ENCODE results near the gene IL5RA.

Gene IL5RA

DNA sequence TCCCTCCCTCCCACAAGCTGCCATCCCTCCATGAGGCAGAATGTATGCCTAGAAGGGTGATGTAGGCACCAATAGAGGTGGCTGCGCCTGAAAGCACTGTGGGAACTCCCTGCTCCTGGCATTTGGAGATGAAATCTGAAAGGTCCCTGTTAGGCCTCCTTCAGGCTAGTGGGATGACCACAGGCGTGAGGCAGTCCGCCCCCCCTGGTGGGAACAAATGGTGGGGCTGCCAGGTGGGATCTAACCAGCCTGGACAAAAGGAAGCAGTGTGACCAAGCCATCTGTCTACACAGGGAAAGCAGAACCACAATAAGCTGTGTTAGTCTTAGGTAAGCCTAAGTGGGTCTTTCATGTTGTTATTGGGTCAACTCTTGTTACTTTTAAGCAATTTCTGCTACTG is 25.3 kb downstream of the IL5RA start:
- TF ChIP-seq SIN3A (IDR thresholded peaks at IDR 0.05; ENCODE audit: borderline replicate concordance, insufficient read depth, low read length) (no peak), POLR2AphosphoS5 (IDR thresholded peaks at IDR 0.05; ENCODE audit: low read depth, low read length) (no peak), FOXP2 (optimal IDR thresholded peaks at IDR 0.05; ENCODE audit: borderline replicate concordance, extremely low read depth, extremely low read length, insufficient read depth) (no peak), TAF1 (IDR thresholded peaks at IDR 0.05; ENCODE audit: borderline replicate concordance, insufficient read depth, low read length) (no peak)
- TF ChIP-seq, protein P1, sequence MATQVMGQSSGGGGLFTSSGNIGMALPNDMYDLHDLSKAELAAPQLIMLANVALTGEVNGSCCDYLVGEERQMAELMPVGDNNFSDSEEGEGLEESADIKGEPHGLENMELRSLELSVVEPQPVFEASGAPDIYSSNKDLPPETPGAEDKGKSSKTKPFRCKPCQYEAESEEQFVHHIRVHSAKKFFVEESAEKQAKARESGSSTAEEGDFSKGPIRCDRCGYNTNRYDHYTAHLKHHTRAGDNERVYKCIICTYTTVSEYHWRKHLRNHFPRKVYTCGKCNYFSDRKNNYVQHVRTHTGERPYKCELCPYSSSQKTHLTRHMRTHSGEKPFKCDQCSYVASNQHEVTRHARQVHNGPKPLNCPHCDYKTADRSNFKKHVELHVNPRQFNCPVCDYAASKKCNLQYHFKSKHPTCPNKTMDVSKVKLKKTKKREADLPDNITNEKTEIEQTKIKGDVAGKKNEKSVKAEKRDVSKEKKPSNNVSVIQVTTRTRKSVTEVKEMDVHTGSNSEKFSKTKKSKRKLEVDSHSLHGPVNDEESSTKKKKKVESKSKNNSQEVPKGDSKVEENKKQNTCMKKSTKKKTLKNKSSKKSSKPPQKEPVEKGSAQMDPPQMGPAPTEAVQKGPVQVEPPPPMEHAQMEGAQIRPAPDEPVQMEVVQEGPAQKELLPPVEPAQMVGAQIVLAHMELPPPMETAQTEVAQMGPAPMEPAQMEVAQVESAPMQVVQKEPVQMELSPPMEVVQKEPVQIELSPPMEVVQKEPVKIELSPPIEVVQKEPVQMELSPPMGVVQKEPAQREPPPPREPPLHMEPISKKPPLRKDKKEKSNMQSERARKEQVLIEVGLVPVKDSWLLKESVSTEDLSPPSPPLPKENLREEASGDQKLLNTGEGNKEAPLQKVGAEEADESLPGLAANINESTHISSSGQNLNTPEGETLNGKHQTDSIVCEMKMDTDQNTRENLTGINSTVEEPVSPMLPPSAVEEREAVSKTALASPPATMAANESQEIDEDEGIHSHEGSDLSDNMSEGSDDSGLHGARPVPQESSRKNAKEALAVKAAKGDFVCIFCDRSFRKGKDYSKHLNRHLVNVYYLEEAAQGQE (IDR thresholded peaks at IDR 0.05; ENCODE audit: insufficient read depth in 1 of 2, low read depth in 2 of 2, low read length in 2 of 2), result no peak

DNA sequence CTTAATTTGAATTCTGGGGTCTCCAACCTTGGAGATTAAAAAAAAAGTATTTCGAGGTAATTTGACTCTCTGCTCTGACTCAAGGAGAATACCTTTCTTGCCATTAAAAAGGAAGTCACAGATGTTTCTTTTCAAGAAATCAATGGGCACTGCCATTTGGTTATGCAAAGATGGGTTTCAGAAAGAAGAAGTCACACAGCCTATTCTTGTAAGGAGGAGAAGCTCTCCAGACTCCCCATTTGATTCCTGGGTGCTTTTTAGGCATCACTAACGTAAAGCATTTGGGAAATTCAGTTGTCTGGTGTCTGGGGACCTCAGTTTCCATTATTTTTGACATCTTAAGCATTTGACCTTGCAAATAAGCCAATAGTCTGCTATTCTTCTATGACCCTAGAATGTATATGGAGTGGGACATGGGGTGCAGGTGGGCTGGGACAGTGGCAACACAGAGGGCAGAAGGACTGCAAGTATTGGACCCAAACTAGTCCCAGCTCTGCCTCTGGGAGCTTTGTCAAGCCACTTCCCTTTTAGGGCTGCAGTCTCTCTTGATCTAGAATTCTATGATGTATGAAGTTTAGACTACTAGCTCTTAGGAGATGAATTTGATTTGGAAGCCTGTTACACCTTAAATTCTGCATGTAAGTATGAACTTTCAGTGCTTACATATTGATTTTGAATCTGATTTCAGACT is 27.8 kb downstream of the IL5RA start:
- TF ChIP-seq SIN3A (IDR thresholded peaks at IDR 0.05; ENCODE audit: borderline replicate concordance, insufficient read depth, low read length) (no peak), TAF1 (IDR thresholded peaks at IDR 0.05; ENCODE audit: borderline replicate concordance, insufficient read depth, low read length) (no peak), FOXP2 (optimal IDR thresholded peaks at IDR 0.05; ENCODE audit: borderline replicate concordance, extremely low read depth, extremely low read length, insufficient read depth) (no peak), POLR2AphosphoS5 (IDR thresholded peaks at IDR 0.05; ENCODE audit: low read depth, low read length) (no peak)
- TF ChIP-seq, protein P1 (IDR thresholded peaks at IDR 0.05; ENCODE audit: insufficient read depth in 1 of 2, low read depth in 2 of 2, low read length in 2 of 2), result no peak

DNA sequence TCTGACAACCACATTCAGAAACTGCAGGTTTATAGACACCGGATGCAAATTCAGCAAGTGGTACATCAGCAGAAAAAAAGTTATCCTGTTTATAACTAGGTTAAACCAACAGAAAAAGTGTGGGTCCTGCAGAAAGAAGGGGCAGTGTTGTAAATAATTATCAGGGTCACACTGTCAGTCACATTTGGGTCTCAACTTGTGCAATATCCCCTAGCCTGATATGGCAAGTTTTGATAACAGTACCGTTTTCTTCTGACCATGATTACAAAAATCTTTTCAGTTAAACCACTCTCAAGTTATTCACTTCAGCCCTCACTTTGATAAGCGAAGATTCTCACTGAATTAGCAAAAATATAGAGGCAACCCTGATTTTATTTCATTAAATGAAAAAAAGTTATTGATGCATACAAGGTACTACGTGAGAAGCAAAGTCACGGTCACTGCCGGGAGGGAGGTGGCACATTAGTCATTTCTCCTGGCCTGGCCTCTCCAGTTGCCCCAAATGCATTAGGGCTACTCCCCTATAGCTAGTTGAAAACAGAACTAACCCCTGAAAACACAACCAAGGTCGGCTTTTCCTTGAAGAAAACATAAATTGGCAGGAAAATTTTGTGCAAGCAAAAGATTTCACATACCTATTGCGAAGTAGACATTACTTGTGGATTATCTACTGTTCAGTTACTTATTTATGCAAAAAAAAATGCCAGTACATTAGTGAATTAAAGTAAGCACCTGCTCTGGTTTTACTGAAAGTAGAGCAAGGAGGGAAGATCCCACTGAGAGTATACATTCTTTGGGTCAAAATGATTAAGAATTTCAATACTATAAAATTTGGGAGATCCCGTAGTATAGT is 28.6 kb downstream of the IL5RA start:
- TF ChIP-seq TAF1 (IDR thresholded peaks at IDR 0.05; ENCODE audit: borderline replicate concordance, insufficient read depth, low read length) (no peak), FOXP2 (optimal IDR thresholded peaks at IDR 0.05; ENCODE audit: borderline replicate concordance, extremely low read depth, extremely low read length, insufficient read depth) (no peak), POLR2AphosphoS5 (IDR thresholded peaks at IDR 0.05; ENCODE audit: low read depth, low read length) (no peak), SIN3A (IDR thresholded peaks at IDR 0.05; ENCODE audit: borderline replicate concordance, insufficient read depth, low read length) (no peak)
- TF ChIP-seq, protein P1 (IDR thresholded peaks at IDR 0.05; ENCODE audit: insufficient read depth in 1 of 2, low read depth in 2 of 2, low read length in 2 of 2), result no peak

DNA sequence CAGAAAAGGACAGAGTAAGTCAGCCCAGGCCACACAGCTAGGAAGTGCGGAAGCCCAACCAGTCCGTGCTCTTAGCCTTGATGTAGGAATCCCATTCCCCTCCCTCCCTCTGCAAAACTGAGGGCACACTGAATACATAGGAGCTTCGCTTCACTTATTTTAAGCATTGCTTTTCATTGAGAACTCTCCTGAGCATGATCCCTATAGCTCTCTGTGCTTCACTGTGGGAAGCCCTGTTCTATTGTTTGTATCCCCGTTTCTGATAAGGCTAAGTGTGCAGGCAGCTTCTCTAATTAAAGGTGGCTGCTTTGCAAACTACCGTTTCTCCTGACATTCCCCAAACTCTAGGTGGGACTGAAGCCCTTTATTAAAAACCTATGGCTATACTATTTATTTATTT is 29.9 kb downstream of the IL5RA start:
- TF ChIP-seq, protein P1 (IDR thresholded peaks at IDR 0.05; ENCODE audit: insufficient read depth in 1 of 2, low read depth in 2 of 2, low read length in 2 of 2), result no peak
- TF ChIP-seq FOXP2 (optimal IDR thresholded peaks at IDR 0.05; ENCODE audit: borderline replicate concordance, extremely low read depth, extremely low read length, insufficient read depth) (no peak), POLR2AphosphoS5 (IDR thresholded peaks at IDR 0.05; ENCODE audit: low read depth, low read length) (no peak), TAF1 (IDR thresholded peaks at IDR 0.05; ENCODE audit: borderline replicate concordance, insufficient read depth, low read length) (no peak), SIN3A (IDR thresholded peaks at IDR 0.05; ENCODE audit: borderline replicate concordance, insufficient read depth, low read length) (no peak)
